SU-DHL-6 (cell line): ENCODE results near the gene LARP6.
"Not testable (repeated sequence)": the region's sequence is repeated elsewhere in the genome, so short reads cannot be mapped to it uniquely, and the experiment has no call there.

ENCODE experiments used
- H2AFZ ChIP-seq: fragments of 200-600 bp; sonication (generic); 2 replicates; pipeline ENCODE4 v1.6.1; 2014; ENCODE audit warnings: low read depth, mild to moderate bottlenecking, moderate library complexity, mixed read lengths, antibody characterized with exemption, low read length; ENCODE audit not compliant: severe bottlenecking
- H3F3A ChIP-seq: fragments of 200-600 bp; shearing (Covaris generic); 2 replicates; pipeline ENCODE4 v1.6.0; 2016; ENCODE audit warnings: antibody characterized with exemption, mild to moderate bottlenecking; ENCODE audit not compliant: insufficient read depth
- H3K27ac ChIP-seq: fragments of 200-600 bp; sonication (generic); 2 replicates; pipeline ENCODE4 v1.5.1; 2016; ENCODE audit warnings: low read depth, mild to moderate bottlenecking, low read length, moderate library complexity, mixed read lengths
- H3K27me3 ChIP-seq: fragments of 200-600 bp; sonication (generic), shearing (Covaris generic); 2 replicates; pipeline ENCODE4 v1.6.0; 2014; ENCODE audit warnings: mild to moderate bottlenecking, low read length
- H3K36me3 ChIP-seq: fragments of 200-600 bp; sonication (generic); 2 replicates; pipeline ENCODE4 v1.6.1; 2014; ENCODE audit warnings: mild to moderate bottlenecking, low read length, mixed read lengths
- H3K4me2 ChIP-seq: fragments of 300-600, 200-600 bp; shearing (Covaris generic), sonication (generic); 2 replicates; pipeline ENCODE4 v1.6.0; 2014; ENCODE audit warnings: low read length, low read depth, mild to moderate bottlenecking; ENCODE audit not compliant: poor library complexity, severe bottlenecking
- H3K4me3 ChIP-seq: fragments of 200-600 bp; sonication (generic); 2 replicates; pipeline ENCODE4 v1.5.1; 2014; ENCODE audit warnings: antibody characterized with exemption, low read length, mild to moderate bottlenecking, mixed read lengths; ENCODE audit not compliant: insufficient read depth, poor library complexity, severe bottlenecking
- H3K79me2 ChIP-seq: fragments of 200-600 bp; sonication (generic); 2 replicates; pipeline ENCODE4 v1.6.1; 2014; ENCODE audit warnings: mild to moderate bottlenecking, low read length, moderate library complexity; ENCODE audit not compliant: insufficient read depth
- H3K9ac ChIP-seq: fragments of 200-600 bp; sonication (generic); 2 replicates; pipeline ENCODE4 v1.7.0; 2014; ENCODE audit warnings: mild to moderate bottlenecking, low read length
- H3K9me2 ChIP-seq: fragments of 200-600 bp; sonication (generic); replicated peaks from 2 replicates; pipeline ENCODE4 v1.6.1; 2014; ENCODE audit warnings: low read length; ENCODE audit not compliant: insufficient read depth
- H3K9me3 ChIP-seq: fragments of 200-600 bp; sonication (generic); 2 replicates; pipeline ENCODE4 v1.6.1; 2014; ENCODE audit warnings: low read length, mixed read lengths; ENCODE audit not compliant: insufficient read depth
- H4K20me1 ChIP-seq: fragments of 200-600 bp; sonication (generic); 2 replicates; pipeline ENCODE4 v1.6.1; 2014; ENCODE audit warnings: low read depth, mild to moderate bottlenecking, antibody characterized with exemption, low read length, moderate library complexity, mixed read lengths
- EZH2phosphoT487 ChIP-seq: fragments of 200-600 bp; sonication (generic), shearing (Covaris generic); conservative IDR thresholded peaks from 2 replicates; pipeline ENCODE4 v1.6.1; 2018; ENCODE audit warnings: mild to moderate bottlenecking, antibody characterized with exemption, low read length, moderate library complexity, mixed read lengths
- TF ChIP-seq, protein P1 (sequence below): fragments of 200-600 bp; sonication (generic); IDR thresholded peaks from one replicate; pipeline ENCODE4 v1.5.1; 2017; ENCODE audit warnings: antibody characterized with exemption, mild to moderate bottlenecking, low read length, moderate library complexity; ENCODE audit not compliant: insufficient read depth, poor library complexity, severe bottlenecking

The LARP6 gene

GRCh38 chr15:70875001-70875782 is 21.2 kb upstream of the LARP6 start:
- H4K20me1 ChIP-seq, result no peaks in the 10 kb centered on the region
- H3K9ac ChIP-seq, result no peak overlapping the region
- no peaks in the 10 kb centered on the region for H3K9me2 ChIP-seq
- no peaks in the 10 kb centered on the region for H3F3A ChIP-seq
- H3K36me3 ChIP-seq, result no peaks in the 10 kb centered on the region
- H3K27me3 ChIP-seq, result 0 out of 2 replicates have a peak, but pooled peaks cover 2% of the 10 kb centered on the region
- no peaks in the 10 kb centered on the region for H3K79me2 ChIP-seq
- H3K4me2 ChIP-seq, result no peak overlapping the region
- TF ChIP-seq, protein P1, sequence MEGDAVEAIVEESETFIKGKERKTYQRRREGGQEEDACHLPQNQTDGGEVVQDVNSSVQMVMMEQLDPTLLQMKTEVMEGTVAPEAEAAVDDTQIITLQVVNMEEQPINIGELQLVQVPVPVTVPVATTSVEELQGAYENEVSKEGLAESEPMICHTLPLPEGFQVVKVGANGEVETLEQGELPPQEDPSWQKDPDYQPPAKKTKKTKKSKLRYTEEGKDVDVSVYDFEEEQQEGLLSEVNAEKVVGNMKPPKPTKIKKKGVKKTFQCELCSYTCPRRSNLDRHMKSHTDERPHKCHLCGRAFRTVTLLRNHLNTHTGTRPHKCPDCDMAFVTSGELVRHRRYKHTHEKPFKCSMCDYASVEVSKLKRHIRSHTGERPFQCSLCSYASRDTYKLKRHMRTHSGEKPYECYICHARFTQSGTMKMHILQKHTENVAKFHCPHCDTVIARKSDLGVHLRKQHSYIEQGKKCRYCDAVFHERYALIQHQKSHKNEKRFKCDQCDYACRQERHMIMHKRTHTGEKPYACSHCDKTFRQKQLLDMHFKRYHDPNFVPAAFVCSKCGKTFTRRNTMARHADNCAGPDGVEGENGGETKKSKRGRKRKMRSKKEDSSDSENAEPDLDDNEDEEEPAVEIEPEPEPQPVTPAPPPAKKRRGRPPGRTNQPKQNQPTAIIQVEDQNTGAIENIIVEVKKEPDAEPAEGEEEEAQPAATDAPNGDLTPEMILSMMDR, result no peak
- no peak for TF ChIP-seq EZH2phosphoT487
- no peak overlapping the region for H3K27ac ChIP-seq
- no peak overlapping the region for H3K4me3 ChIP-seq
- H2AFZ ChIP-seq, result no peak overlapping the region
- no peaks in the 10 kb centered on the region for H3K9me3 ChIP-seq

DNA sequence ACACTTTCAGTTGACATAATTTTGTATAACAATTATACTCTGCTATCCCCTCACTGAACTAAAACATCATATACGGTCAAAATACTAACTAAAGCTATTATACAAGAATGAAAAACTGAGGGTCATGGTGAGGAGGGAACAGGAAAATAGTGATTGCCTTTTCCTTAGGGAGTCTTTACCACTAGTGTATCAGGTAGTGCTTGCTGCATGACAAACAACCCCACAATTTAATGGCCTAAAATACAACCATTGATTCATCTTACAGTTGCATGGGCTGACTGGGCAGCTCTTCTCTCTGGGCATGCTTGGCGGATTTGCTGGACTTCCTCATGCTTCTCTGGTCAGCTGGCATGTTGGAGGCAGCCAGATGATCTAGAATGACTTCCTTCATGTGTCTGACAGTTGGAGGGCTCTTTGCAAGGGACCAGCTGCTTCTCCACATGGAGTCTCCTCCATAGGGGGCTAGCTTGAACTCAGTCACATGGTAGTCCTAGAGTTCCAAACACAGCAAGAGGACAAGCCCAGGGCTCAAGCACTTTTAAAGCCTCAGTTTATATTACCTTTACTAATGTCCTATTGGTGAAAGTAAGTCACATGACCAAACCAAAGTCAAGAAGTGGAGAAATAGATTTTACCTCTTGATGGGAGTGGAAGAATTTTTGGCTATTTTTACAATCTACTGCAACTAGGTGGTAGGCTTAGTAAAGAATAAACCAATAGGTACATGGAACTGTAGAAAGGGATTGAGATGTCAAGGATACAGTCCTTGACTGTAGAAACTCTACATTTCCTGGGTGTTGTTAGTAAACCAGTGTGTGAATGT is 19.5 kb upstream of the LARP6 start:
- H3K4me2 ChIP-seq, result no peak overlapping the region
- H3K27me3 ChIP-seq, result no peaks in the 10 kb centered on the region
- H3K36me3 ChIP-seq, result no peaks in the 10 kb centered on the region
- H3K79me2 ChIP-seq, result no peaks in the 10 kb centered on the region
- no peak for TF ChIP-seq EZH2phosphoT487
- TF ChIP-seq, protein P1, result no peak
- H3K9me3 ChIP-seq, result no peaks in the 10 kb centered on the region
- H3K9me2 ChIP-seq, result no peaks in the 10 kb centered on the region
- no peak overlapping the region for H3K4me3 ChIP-seq
- H3K9ac ChIP-seq, result no peak overlapping the region
- no peaks in the 10 kb centered on the region for H3F3A ChIP-seq
- no peak overlapping the region for H2AFZ ChIP-seq
- no peaks in the 10 kb centered on the region for H4K20me1 ChIP-seq
- H3K27ac ChIP-seq, result no peak overlapping the region

DNA sequence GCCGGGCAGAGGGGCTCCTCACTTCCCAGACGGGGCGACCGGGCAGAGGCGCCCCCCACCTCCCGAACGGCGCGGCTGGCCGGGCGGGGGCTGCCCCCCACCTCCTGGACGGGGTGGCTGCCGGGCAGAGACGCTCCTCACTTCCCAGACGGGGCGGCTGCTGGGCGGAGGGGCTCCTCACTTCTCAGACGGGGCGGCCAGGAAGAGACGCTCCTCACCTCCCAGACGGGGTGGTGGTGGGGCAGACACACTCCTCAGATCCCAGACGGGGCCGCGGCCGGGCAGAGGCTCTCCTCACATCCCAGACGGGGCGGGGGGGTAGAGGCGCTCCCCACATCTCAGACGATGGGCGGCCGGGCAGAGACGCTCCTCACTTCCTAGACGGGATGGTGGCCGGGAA is 17.5 kb upstream of the LARP6 start:
- H2AFZ ChIP-seq, H3K27ac ChIP-seq, H3K27me3 ChIP-seq, H3K9me2 ChIP-seq, H3K36me3 ChIP-seq, H3K4me2 ChIP-seq, H3K79me2 ChIP-seq, H4K20me1 ChIP-seq, H3K4me3 ChIP-seq, H3K9ac ChIP-seq, H3F3A ChIP-seq, H3K9me3 ChIP-seq: not testable (repeated sequence)

DNA sequence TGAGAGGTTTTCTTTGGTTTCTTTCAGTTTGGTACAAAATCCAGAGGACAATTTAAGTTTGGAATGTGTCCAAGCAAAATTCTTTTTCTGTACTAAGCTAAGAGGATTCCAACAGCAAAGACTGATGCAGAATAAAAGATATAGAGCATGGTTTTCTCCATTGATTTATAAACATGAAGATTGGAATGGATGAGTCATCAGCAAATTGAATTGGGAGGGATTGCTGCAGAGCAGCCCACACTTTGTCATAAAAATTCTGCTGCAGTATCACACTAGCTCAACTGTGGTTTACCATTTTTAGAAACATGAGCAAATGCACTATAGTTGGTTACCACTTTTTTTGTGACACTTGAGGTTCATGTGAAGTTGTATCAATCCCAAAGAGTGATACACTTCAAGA is 16.1 kb upstream of the LARP6 start:
- Histone ChIP-seq H4K20me1 (no peaks in the 10 kb centered on the region), H3K79me2 (no peaks in the 10 kb centered on the region), H3K27me3 (no peaks in the 10 kb centered on the region), H3K9me2 (no peaks in the 10 kb centered on the region), H3K9me3 (no peaks in the 10 kb centered on the region), H3K4me2 (no peak overlapping the region), H3K4me3 (no peak overlapping the region), H3K9ac (no peak overlapping the region), H3K27ac (no peak overlapping the region), H3K36me3 (no peaks in the 10 kb centered on the region), H2AFZ (no peak overlapping the region), H3F3A (no peaks in the 10 kb centered on the region)
- TF ChIP-seq, protein P1, result no peak
- TF ChIP-seq EZH2phosphoT487, result no peak
